GM12801 (cell line): ENCODE measurements around the gene TOX2.

Experiments used
- TF ChIP-seq, protein P1 (sequence below): IDR thresholded peaks from one replicate; pipeline ENCODE4 v1.5.1; 2011; ENCODE audit warnings: control low read depth; ENCODE audit not compliant: insufficient read length; ENCODE audit errors: extremely low read depth

Gene TOX2

DNA sequence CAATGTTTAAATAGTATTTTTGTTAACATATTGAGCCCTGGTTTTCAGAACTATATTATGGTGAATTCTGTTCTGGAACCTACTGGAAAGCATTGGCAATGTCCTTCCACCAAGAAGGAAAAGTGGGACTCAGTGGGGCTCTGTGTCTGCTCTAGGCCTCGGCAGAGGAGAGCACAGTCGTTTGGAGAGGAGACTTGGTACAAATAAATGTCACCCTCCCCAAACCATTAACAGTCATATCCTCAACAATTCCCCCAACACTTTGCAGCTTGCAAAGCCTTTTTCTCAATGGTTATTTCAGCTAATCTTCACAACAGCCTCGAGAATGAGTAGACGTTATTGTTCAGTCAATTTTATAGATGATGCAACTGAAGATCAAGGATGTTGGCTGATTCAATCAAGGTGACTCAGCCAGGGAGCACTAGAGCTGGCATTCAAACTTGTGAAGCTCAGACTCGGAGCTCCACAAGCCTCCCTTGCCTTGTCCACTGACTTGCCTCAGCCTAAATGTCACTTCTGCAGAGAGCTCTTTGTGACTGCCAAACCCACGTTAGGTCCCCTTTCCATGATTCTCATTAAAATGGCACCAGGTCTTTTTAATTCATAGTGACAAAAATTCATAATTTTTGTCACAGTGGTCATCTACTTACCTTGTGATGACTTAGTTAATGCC, 60.6 kb downstream of the TOX2 start:
- TF ChIP-seq, protein P1, sequence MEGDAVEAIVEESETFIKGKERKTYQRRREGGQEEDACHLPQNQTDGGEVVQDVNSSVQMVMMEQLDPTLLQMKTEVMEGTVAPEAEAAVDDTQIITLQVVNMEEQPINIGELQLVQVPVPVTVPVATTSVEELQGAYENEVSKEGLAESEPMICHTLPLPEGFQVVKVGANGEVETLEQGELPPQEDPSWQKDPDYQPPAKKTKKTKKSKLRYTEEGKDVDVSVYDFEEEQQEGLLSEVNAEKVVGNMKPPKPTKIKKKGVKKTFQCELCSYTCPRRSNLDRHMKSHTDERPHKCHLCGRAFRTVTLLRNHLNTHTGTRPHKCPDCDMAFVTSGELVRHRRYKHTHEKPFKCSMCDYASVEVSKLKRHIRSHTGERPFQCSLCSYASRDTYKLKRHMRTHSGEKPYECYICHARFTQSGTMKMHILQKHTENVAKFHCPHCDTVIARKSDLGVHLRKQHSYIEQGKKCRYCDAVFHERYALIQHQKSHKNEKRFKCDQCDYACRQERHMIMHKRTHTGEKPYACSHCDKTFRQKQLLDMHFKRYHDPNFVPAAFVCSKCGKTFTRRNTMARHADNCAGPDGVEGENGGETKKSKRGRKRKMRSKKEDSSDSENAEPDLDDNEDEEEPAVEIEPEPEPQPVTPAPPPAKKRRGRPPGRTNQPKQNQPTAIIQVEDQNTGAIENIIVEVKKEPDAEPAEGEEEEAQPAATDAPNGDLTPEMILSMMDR = no peak

DNA sequence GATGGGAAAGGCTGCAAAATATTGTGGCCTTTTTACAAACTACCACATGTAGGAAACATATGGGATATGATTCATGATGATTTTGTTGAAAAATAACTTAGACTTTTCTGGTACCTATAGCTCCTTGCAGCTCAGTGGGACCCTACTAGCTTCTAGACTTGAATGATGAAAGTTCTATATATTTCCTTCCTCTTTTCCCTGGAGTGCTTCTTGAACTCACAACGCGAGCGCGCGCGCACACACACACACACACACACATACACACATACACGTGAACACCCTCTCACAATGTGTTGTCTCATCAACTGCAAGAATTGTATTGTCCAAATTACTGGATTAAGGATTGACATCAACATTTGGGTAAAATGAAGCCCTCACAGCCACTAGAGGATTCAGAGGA, 61.9 kb downstream of the TOX2 start:
- TF ChIP-seq, protein P1 = no peak

DNA sequence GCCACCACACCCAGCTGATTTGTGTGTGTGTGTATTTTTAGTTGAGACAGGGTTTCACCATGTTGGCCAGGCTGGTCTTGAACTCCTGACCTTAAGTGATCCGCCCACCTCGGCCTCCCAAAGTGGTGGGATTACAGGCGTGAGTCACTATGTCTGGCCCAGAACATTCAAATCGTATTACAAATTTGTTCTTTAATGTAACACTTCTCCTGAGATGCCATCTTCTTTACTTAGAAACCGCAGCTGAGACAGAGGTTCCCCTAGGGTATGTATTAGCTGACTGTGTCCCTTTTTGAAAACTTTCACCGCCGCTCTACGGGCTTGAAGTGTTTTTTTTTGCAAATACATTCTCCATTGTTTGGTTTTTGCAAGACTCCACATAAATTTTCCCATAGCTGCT, 62.6 kb downstream of the TOX2 start:
- TF ChIP-seq, protein P1 = no peak

DNA sequence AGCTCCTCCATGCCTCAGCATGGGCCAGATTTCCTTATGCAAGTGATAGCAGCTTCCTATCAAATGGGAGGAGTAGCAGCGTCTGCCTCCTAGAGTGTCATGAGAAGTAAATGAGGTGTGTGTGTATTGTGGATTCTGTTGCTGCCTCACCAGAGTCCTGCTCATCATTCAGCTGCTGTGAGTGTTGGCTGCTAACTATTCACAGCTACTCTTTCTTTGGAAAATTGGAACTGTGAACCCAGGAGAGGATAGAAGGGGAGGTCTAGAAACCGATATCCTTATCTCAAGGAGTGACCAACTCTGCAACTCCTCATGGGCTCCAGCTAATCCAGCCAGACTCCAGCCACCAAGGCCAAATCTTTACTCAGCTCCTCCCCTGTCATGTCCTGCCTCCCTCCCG, 63.3 kb downstream of the TOX2 start:
- TF ChIP-seq, protein P1 = no peak

DNA sequence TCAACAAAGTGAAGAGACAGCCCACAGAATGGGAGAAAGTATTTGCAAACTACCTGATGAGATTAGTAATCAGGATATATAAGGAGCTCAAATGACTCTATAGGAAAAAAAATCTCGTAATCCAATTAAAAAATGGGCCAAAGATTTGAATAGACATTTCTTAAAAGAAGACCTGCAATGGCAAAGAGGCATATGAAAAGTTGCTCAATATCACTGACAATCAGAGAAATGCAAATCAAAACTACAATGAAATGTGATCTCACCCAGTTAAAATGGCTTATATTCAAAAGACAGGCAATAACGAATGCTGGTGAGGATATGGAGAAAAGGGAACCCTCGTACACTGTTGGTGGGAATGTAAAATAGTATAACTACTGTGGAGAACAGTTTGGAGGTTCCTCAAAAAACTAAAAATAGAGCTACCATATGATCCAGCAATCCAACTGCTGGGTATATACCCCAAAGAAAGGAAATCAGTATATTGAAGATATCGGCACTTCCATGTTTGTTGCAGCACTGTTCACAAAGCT, 65.0 kb downstream of the TOX2 start:
- TF ChIP-seq, protein P1 = no peak

DNA sequence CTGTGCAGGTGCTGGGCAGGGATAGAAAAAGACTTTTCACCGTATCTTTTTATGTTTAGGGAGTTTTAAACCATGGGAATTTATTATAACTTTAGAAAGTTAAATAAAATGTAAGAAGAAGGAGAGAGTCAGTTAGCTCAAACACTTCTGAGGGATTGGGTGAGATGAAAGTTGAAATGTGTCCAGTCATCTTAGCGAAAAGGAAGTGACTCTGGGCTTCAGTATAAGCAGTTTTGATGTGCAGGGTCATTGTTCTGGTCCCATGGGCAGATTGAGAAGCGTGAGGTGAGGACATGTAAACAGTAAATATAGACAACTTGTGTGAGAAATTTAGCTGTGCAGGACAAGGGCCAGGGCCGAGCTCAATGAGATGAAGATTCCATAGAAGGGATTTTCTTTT, 66.9 kb downstream of the TOX2 start:
- TF ChIP-seq, protein P1 = no peak

DNA sequence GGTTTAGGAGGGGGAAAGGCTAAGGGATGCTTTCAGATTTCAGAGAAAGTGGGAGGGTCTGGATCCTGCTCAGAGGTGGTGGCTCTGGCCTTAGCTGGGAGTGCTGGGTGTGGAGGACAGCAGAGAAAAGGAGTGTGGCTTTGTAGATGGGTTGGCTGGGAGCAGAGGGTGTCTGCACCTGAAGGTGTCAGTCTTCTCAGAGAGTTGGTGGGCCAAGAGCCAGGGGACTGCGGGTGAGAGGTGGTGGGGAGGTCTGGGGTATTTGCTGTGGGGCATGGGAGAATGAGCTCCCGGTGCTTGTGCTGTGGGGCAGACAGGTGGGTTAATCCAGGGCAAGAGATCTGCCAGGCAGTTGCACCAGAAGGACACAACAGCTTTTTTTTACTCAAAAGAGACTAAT, 67.4 kb downstream of the TOX2 start:
- TF ChIP-seq, protein P1 = no peak
